Gastroesophageal sphincter (tissue), 4 donors: ENCODE results near the gene GYG1. TPM values are rescaled to one million over a fixed set of nuclear protein-coding genes. Genes with fewer than 3 reads are reported as not detected.

Source experiments
- ATAC-seq: fragments of 150-250 bp; one replicate; pipeline ENCODE4 v1.9.1; 2016; ENCODE audit warnings: mild to moderate bottlenecking, moderate library complexity
- H3K27ac ChIP-seq, 4 donors: fragments of 200-600 bp; sonication (generic) in 3 of 4; 1 replicate in 3 of 4; 2 replicates in 1 of 4; pipeline ENCODE4 v1.5.1; 2016 to 2019
- H3K27me3 ChIP-seq: fragments of 200-600 bp; sonication (generic); one replicate; pipeline ENCODE4 v1.5.1; 2019
- H3K36me3 ChIP-seq, 2 donors: fragments of 200-600 bp; sonication (generic); one replicate each; pipeline ENCODE4 v1.5.1; 2019; ENCODE audit warnings: control low read depth in 1 of 2
- H3K4me1 ChIP-seq, 3 donors: fragments of 200-600 bp; sonication (generic); 1 replicate in 2 of 3; 2 replicates in 1 of 3; pipeline ENCODE4 v1.5.1; 2016 to 2019; ENCODE audit warnings: control low read depth in 2 of 3
- H3K4me3 ChIP-seq, 2 donors: fragments of 200-600 bp; sonication (generic); one replicate each; pipeline ENCODE4 v1.5.1; 2019; ENCODE audit warnings: mild to moderate bottlenecking in 1 of 2, moderate library complexity in 1 of 2
- H3K9me3 ChIP-seq, 3 donors: fragments of 200-600 bp; sonication (generic); one replicate each; pipeline ENCODE4 v1.5.1; 2017 to 2019; ENCODE audit warnings: control low read depth in 2 of 3
- CTCF ChIP-seq, 4 experiments: fragments of 200-600 bp in 2 of 4; fragments of 450-650 bp in 2 of 4; sonication (generic) in 1 of 4; IDR thresholded peaks; one replicate each; pipeline ENCODE4 v1.5.1; 2017 to 2019; ENCODE audit warnings: antibody characterized with exemption in 4 of 4, mild to moderate bottlenecking in 2 of 4, moderate library complexity in 2 of 4
- EP300 ChIP-seq: sonication (generic); formaldehyde crosslinking; IDR thresholded peaks from one replicate; pipeline ENCODE4 v1.6.1; 2017; ENCODE audit warnings: antibody characterized with exemption, mild to moderate bottlenecking
- POLR2A ChIP-seq, 2 donors: fragments of 450-650 bp; IDR thresholded peaks; one replicate each; pipeline ENCODE4 v1.6.1; 2017; ENCODE audit warnings: antibody characterized with exemption in 2 of 2, mild to moderate bottlenecking in 2 of 2, moderate library complexity in 1 of 2
- POLR2AphosphoS5 ChIP-seq: sonication (generic); formaldehyde crosslinking; IDR thresholded peaks from one replicate; pipeline ENCODE4 v1.6.1; 2017; ENCODE audit warnings: antibody characterized with exemption
- WGBS, 2 donors: methylation state at CpG; one replicate each; pipeline ENCODE4 v1.1.5; 2018; ENCODE audit warnings: low coverage in 1 of 2; 5-methylcytosine and 5-hydroxymethylcytosine counted together
- total RNA-seq, 4 donors: library from RNA; depleted of rRNA; stranded (reverse); fragments of >200 nt; gene quantifications; one replicate each; pipeline ENCODE4 v1.1.0, GENCODE V29; 2016

Gene GYG1
- total RNA-seq, 4 donors from 2014 or later, result 117 to 883 (median 126) TPM

- Histone ChIP-seq H3K4me3 (no peak overlapping the region), H3K27ac (peak overlapping the region; percentile 8 to 81 (median 75)), H3K27me3 (no peaks in the 10 kb centered on the region), H3K9me3 (no peaks in the 10 kb centered on the region), H3K36me3 (peaks cover 0 to 82% of the 10 kb centered on the region in 2 donors), H3K4me1 (peaks cover 14 to 59% (median 16%) of the 10 kb centered on the region in 3 donors)
- ATAC-seq, result no peak
- WGBS, 2 donors, result 92 to 100% methylated on average over 2 of the region's 2 CpGs
- no peak for TF ChIP-seq EP300
Measured at GRCh38 chr3:149009732-149010131, 18.4 kb downstream of the GYG1 start.

DNA sequence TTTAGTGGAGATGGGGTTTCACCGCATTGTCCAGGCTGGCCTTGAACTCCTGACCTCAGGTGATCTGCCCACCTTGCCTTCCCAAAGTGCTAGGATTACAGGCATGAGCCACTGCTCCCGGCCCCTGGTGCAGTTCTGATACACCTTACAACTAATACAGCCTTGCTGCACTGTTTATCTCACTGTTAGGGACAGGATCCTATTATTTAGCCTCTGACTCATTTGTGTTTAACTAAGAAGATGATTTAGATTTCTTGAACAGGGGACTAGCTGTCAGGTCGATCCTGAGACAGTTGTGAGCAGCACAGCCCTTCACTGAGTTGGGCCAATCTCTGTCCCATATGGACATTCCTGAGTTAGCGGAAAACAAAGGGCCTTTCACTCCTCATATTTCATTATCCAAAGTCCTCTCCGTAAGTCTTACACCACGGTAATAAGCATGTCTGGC, 19.2 kb downstream of the GYG1 start:
- Histone ChIP-seq H3K27me3 (no peaks in the 10 kb centered on the region), H3K9me3 (no peaks in the 10 kb centered on the region), H3K4me3 (no peak overlapping the region), H3K27ac (peak overlapping the region; percentile 67 to 81 (median 75)), H3K36me3 (peaks cover 0 to 80% of the 10 kb centered on the region in 2 donors), H3K4me1 (peaks cover 12 to 61% (median 14%) of the 10 kb centered on the region in 3 donors)
- TF ChIP-seq POLR2AphosphoS5 (peak; percentile 7), EP300 (no peak)
- 20 to 59% methylated on average over 4 to 6 of the region's 6 CpGs for WGBS, 2 donors
- ATAC-seq, result peak; percentile 45

GRCh38 chr3:149010966-149011365, 19.6 kb downstream of the GYG1 start:
- H3K4me1 ChIP-seq, result peaks cover 12 to 64% (median 14%) of the 10 kb centered on the region in 3 donors
- no peaks in the 10 kb centered on the region for H3K9me3 ChIP-seq
- peak overlapping the region; percentile 67 to 81 (median 75) for H3K27ac ChIP-seq
- 50 to 53% methylated on average over 1 to 2 of the region's 2 CpGs for WGBS, 2 donors
- no peaks in the 10 kb centered on the region for H3K27me3 ChIP-seq
- no peak overlapping the region for H3K4me3 ChIP-seq
- TF ChIP-seq EP300 (no peak), POLR2AphosphoS5 (no peak), POLR2A (IDR thresholded peaks at IDR 0.05) (no peak), CTCF (IDR thresholded peaks at IDR 0.05) (no peak)
- peak; percentile 26 for ATAC-seq
- peaks cover 0 to 77% of the 10 kb centered on the region in 2 donors for H3K36me3 ChIP-seq

DNA sequence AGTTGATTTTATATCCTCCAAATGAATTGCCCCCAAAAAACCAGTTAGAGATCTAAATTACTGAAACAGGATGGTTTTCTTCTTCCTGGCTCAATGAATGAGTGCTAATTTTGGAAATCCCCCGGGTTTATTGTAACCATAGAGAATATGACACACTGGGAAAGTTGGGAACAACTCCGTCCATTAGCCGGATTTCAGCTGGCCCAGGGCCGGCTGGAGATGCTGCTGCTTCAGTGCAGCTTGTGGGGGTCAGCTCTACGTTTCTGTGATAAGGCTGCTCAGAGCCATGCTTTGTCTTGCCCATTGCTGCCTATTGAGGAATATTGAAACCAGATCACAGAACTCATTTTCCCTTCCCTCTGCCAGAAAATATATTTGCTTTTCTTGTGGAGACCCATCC, 20.3 kb downstream of the GYG1 start:
- peaks cover 12 to 70% (median 14%) of the 10 kb centered on the region in 3 donors for H3K4me1 ChIP-seq
- peaks cover 0 to 71% of the 10 kb centered on the region in 2 donors for H3K36me3 ChIP-seq
- H3K4me3 ChIP-seq, result no peak overlapping the region
- no peak for TF ChIP-seq POLR2AphosphoS5
- TF ChIP-seq POLR2A (IDR thresholded peaks at IDR 0.05), result no peak
- TF ChIP-seq CTCF (IDR thresholded peaks at IDR 0.05), result no peak
- no peak for TF ChIP-seq EP300
- ATAC-seq, result no peak
- no peaks in the 10 kb centered on the region for H3K9me3 ChIP-seq
- no peaks in the 10 kb centered on the region for H3K27me3 ChIP-seq
- 16 to 27% methylated on average over 4 to 5 of the region's 5 CpGs for WGBS, 2 donors
- peak overlapping the region; percentile 67 to 81 (median 75) for H3K27ac ChIP-seq

DNA sequence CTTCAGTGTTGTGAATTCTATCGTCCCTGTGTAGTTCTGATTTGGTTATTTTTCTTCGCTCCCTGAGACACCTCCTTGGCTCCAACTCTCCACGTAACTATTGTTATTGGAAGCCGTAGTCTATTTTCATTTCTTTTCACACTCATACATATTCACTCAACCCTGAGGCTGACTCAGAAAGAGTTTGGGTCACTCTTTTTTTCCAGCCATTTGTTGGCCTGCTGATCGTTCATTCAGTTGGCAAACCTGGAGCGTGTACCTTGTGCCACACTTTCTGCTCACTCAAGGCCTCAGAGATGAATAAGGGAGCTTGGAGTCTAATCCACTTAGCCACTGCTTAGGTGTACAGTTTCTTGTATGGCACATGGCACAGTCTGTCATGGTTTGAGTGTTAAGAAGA, 22.4 kb downstream of the GYG1 start:
- H3K36me3 ChIP-seq, result peaks cover 0 to 55% of the 10 kb centered on the region in 2 donors
- H3K4me1 ChIP-seq, result peaks cover 14 to 89% (median 16%) of the 10 kb centered on the region in 3 donors
- TF ChIP-seq POLR2AphosphoS5 (no peak), CTCF (IDR thresholded peaks at IDR 0.05) (no peak)
- H3K27me3 ChIP-seq, result no peaks in the 10 kb centered on the region
- H3K4me3 ChIP-seq, result no peak overlapping the region
- peak overlapping the region in 1 of 4 donors; percentile 20 for H3K27ac ChIP-seq
- WGBS, 2 donors, result 72 to 87% methylated on average over 4 to 6 of the region's 6 CpGs
- H3K9me3 ChIP-seq, result no peaks in the 10 kb centered on the region
- no peak for ATAC-seq

DNA sequence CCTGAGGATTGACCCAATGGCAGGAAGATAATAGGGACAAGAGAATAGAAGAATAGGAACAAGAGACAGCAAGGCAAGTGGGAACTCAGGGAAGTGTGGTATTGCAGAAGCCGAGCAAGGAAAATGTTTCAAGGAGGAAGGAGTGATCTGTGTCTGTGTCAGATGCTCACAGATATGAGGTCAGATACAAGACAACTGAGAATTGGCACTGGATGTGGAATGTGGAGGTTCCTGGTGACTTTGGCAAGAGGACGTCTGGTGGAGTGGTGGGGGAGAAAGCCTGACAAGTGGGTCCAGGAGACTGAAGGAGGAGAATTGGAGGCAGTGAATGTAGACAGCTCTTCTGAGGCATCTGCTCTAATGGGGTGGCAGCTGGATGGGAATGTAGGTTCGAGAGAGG, 24.1 kb downstream of the GYG1 start:
- no peak for TF ChIP-seq POLR2AphosphoS5
- no peak for TF ChIP-seq CTCF (IDR thresholded peaks at IDR 0.05)
- TF ChIP-seq POLR2A (IDR thresholded peaks at IDR 0.05), result no peak
- TF ChIP-seq EP300, result no peak
- Histone ChIP-seq H3K27ac (peak overlapping the region in 3 of 4 donors; percentile 9 to 43 (median 16)), H3K4me3 (no peak overlapping the region), H3K4me1 (peaks cover 12 to 92% (median 14%) of the 10 kb centered on the region in 3 donors), H3K36me3 (peaks cover 0 to 44% of the 10 kb centered on the region in 2 donors), H3K27me3 (no peaks in the 10 kb centered on the region), H3K9me3 (no peaks in the 10 kb centered on the region)
- 59 to 65% methylated on average over 3 of the region's 3 CpGs for WGBS, 2 donors
- ATAC-seq, result no peak
